ENCODE data around the gene TESMIN.

The TESMIN gene

GRCh38 chr11:68682531-68682961 lies 68.8 kb downstream of the TESMIN start:
- Histone ChIP-seq H3K4me3 (ENCODE audit: low read depth, low read length) (no peak overlapping the region), H3K9me3 (ENCODE audit: severe bottlenecking) (no peaks in the 10 kb centered on the region), H3K27ac (no peak overlapping the region), H3K27me3 (ENCODE audit: insufficient read depth, low read depth, severe bottlenecking) (peaks cover 2% of the 10 kb centered on the region), H3K36me3 (no peaks in the 10 kb centered on the region)
- no peak for DNase-seq
- TF ChIP-seq CTCF (IDR thresholded peaks at IDR 0.05; ENCODE audit: low read depth, low read length), result no peak

GRCh38 chr11:68680541-68681231 lies 70.6 kb downstream of the TESMIN start:
- no peak for DNase-seq
- no peak overlapping the region for H3K4me3 ChIP-seq (ENCODE audit: low read depth, low read length)
- TF ChIP-seq CTCF (IDR thresholded peaks at IDR 0.05; ENCODE audit: low read depth, low read length), result no peak
- H3K9me3 ChIP-seq (ENCODE audit: severe bottlenecking), result no peaks in the 10 kb centered on the region
- H3K36me3 ChIP-seq, result no peaks in the 10 kb centered on the region
- H3K27me3 ChIP-seq (ENCODE audit: insufficient read depth, low read depth, severe bottlenecking), result peaks cover 2% of the 10 kb centered on the region
- no peak overlapping the region for H3K27ac ChIP-seq

GRCh38 chr11:68678031-68678441 lies 73.3 kb downstream of the TESMIN start:
- Histone ChIP-seq H3K4me3 (ENCODE audit: low read depth, low read length) (no peak overlapping the region), H3K27me3 (ENCODE audit: insufficient read depth, low read depth, severe bottlenecking) (no peaks in the 10 kb centered on the region), H3K9me3 (ENCODE audit: severe bottlenecking) (no peaks in the 10 kb centered on the region), H3K27ac (no peak overlapping the region), H3K36me3 (no peaks in the 10 kb centered on the region)
- no peak for TF ChIP-seq CTCF (IDR thresholded peaks at IDR 0.05; ENCODE audit: low read depth, low read length)
- DNase-seq, result no peak

- peak; percentile 35 for DNase-seq
- Histone ChIP-seq H3K27me3 (ENCODE audit: insufficient read depth, low read depth, severe bottlenecking) (no peaks in the 10 kb centered on the region), H3K36me3 (no peaks in the 10 kb centered on the region), H3K9me3 (ENCODE audit: severe bottlenecking) (no peaks in the 10 kb centered on the region), H3K27ac (no peak overlapping the region), H3K4me3 (ENCODE audit: low read depth, low read length) (no peak overlapping the region)
- TF ChIP-seq CTCF (IDR thresholded peaks at IDR 0.05; ENCODE audit: low read depth, low read length), result no peak
Measured at GRCh38 chr11:68677432-68677831, 73.9 kb downstream of the TESMIN start.

GRCh38 chr11:68674461-68674860 lies 76.9 kb downstream of the TESMIN start:
- Histone ChIP-seq H3K36me3 (no peaks in the 10 kb centered on the region), H3K9me3 (ENCODE audit: severe bottlenecking) (no peaks in the 10 kb centered on the region), H3K4me3 (ENCODE audit: low read depth, low read length) (no peak overlapping the region), H3K27me3 (ENCODE audit: insufficient read depth, low read depth, severe bottlenecking) (no peaks in the 10 kb centered on the region), H3K27ac (no peak overlapping the region)
- no peak for TF ChIP-seq CTCF (IDR thresholded peaks at IDR 0.05; ENCODE audit: low read depth, low read length)
- DNase-seq, result no peak

GRCh38 chr11:68673991-68674390 lies 77.3 kb downstream of the TESMIN start:
- Histone ChIP-seq H3K4me3 (ENCODE audit: low read depth, low read length) (no peak overlapping the region), H3K27me3 (ENCODE audit: insufficient read depth, low read depth, severe bottlenecking) (no peaks in the 10 kb centered on the region), H3K27ac (no peak overlapping the region), H3K9me3 (ENCODE audit: severe bottlenecking) (no peaks in the 10 kb centered on the region), H3K36me3 (no peaks in the 10 kb centered on the region)
- no peak for TF ChIP-seq CTCF (IDR thresholded peaks at IDR 0.05; ENCODE audit: low read depth, low read length)
- no peak for DNase-seq

Measured in WERI-Rb-1 (cell line).